Stimulated activated CD8-positive, alpha-beta memory T cell treated with anti-CD3 and anti-CD28 coated beads, Interleukin-12 subunit alpha, Interleukin-12 subunit beta, amount 100 ng/mL, for 24 hours (primary cell): Measurements from ENCODE around the gene TTLL10.
"Not testable (repeated sequence)": the region's sequence is repeated elsewhere in the genome, so short reads cannot be mapped to it uniquely, and the experiment has no call there.

Source experiments
- DNase-seq: peaks from one replicate; pipeline ENCODE4 v3.0.0-alpha.2; 2020; ENCODE audit errors: extremely low read depth

Gene TTLL10

DNA sequence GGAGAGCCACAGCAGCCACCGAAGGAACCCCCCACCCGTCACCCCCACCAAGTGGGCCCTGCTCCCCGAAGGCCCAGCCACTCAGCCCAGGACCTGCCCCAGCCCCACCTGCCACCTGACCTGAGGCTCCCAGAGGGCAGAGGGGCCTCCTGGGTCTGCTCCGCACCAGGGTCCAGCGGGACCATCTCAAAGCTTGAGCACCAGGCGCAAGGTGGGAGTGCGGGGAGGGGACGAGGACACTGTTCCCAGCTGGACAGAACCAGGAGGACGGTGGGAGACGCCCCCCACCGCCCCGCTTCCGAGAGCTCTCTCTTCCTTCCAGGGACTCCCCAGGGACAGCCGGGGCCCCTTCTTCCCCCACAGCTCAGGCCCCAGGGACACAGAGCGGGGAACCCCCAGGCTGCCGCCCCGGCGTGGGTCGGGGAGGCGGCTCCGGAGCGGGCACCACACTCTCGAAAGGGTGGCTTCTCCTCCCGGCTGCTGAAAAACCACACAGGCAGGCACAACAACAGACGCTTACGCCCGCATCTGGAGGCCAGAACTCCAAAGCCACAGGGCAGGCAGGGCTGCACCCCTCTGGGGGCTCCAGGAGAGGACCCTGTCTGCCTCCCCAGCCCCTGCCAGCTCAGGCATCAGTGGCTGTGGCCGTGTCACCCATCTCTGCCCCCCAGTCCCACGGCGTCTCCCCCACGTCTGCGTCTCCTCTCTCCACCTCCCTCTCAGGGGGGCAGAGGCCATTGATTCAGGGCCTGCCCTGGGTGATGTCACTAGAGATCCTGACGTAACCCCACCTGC lies 1.9 kb upstream of the TTLL10 start:
- DNase-seq, result no peak

DNA sequence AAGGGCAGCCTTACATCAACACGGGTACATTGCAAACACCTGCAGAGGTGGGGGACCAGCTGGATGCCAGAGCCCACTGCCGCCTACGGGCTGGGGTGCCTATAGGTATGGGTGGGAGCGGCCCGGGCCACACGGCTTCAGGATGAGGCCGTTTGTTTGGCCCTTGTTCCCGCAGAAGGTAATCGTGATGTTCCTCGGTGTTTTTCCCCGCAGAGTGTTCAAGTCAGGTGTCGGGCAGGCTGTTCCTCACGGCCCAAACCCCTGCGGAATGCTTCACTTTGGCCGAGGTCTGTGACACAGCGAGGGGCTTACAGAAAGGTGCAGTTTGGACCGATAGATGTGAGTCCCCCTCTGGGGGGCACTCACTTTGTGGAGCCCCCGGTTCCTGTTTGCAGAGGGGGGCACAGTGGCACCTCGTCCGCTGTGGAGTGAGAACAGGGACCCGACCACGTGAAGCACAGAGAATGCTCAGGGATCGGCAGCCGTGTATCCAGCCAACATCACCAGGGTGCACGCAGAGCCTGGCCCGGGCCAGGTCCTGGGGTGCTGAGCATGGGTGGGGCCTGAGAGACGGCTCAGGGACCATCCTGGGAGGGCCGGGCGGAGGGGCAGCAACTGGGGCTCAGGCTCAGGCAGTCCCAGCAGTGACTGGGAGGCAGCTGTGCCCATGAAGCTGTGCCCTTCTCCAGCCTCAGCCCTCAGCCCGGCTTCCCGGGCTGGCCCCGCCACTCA lies 453 bp upstream of the TTLL10 start:
- no peak for DNase-seq

DNA sequence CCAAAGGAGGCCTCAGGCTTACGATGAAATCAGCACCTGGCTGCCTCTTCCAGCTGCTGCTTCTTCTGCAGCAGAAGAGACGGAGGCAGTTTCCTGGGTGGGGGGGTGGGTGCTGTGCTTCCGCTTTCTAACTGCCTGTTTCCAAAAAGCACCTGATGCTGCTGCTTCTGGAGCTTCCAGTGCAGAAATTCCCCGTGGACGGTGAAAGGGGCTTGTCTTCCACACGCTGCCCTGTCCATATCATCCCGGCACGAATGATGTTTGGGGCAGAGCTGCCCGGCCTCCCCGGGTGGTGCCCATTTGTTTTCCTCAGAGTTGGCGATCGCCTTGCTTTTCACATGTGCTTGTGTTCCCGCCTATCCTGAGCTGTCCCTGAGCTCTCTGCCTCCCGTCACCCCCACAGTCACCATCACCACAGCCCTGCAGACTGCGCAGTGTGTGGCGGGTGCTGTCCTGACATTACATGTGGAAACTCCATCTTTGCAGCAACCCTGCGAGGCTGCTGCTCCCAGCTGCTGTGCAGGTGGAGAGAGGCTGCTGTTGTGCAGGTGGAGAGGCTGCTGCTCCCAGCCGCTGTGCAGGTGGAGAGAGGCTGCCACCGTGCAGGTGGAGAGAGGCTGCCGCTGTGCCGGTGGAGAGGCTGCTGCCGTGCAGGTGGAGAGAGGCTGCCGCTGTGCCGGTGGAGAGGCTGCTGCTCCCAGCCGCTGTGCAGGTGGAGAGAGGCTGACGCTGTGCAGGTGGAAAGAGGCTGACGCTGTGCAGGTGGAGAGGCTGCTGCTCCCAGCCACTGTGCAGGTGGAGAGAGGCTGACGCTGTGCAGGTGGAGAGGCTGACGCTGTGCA lies 1.8 kb downstream of the TTLL10 start:
- no peak for DNase-seq

DNA sequence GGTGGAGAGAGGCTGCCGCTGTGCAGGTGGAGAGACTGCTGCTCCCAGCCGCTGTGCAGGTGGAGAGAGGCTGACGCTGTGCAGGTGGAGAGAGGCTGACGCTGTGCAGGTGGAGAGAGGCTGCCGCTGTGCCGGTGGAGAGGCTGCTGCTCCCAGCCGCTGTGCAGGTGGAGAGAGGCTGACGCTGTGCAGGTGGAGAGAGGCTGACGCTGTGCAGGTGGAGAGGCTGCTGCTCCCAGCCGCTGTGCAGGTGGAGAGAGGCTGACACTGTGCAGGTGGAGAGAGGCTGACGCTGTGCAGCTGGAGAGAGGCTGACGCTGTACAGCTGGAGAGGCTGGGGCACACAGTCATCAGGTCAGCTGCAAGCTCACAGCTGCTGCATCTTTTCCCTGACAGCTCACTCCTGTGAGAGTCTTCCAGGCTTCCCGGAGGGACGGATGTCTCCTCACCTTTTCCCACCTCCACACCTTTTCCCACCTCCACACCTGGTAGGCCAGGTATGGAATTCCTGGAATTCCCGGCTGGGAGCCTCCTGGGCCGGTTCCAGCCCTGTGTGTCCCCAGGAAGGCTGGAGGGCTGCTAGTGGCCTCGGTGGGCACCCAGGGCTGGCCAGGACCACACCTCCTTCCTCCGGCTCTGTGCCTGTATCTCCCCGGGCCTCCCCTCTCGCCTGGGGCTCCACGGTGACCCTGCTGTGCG lies 2.5 kb downstream of the TTLL10 start:
- not testable (repeated sequence) for DNase-seq

DNA sequence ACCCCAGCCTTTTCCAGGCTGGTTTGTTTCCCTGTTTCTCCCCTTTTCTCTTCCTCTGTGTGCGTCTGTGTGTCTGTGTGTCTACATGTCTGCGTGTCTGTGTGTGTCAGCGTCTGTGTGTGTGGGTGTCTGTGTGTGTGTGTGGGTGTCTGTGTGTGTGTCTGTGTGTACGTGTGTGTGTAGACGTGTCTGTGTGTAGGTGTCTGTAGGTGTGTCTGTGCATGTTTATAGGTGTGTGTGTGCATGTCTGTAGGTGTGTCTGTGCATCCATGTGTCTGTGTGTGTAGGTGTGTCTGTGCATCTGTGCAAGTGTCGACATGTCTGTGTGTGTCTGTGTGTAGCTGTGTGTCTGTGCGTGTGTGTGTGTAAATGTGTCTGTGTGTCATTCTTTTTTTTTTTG lies 3.3 kb downstream of the TTLL10 start:
- DNase-seq, result no peak

DNA sequence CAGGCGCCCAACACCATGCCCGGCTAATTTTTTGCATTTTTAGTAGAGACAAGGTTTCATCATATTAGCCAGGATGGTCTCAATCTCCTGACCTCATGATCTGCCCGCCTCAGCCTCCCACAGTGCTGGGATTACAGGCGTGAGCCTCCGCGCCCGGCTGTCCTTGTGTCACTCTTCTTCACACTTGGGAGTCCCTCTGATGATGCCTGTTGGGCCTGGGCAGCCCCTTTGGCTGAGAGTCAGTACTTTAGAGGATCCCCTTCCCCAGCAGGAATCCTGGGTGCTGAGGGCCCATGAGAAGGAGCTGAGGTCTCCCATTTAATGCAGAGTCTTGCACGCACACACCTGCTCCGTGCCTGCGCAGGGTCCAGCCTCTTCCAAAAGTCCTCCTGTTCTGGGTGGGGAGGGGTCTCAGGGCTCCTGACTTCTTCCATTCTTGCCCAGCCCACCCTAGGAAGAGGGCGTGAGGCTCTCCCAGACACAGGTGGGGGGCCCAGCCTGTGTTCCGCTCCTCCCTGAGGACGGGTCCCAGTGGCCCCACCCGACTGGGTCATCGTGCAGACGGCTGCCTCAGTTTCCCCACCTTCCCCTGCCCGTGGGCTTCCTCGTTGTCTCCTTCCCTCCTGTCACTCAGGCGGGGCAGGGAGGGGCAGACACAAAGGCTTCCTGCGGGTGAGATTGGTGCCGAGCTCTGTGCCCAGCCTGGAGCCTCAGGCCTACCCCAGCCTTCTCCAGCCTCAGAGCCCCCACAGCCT lies 3.9 kb downstream of the TTLL10 start:
- DNase-seq, result no peak

DNA sequence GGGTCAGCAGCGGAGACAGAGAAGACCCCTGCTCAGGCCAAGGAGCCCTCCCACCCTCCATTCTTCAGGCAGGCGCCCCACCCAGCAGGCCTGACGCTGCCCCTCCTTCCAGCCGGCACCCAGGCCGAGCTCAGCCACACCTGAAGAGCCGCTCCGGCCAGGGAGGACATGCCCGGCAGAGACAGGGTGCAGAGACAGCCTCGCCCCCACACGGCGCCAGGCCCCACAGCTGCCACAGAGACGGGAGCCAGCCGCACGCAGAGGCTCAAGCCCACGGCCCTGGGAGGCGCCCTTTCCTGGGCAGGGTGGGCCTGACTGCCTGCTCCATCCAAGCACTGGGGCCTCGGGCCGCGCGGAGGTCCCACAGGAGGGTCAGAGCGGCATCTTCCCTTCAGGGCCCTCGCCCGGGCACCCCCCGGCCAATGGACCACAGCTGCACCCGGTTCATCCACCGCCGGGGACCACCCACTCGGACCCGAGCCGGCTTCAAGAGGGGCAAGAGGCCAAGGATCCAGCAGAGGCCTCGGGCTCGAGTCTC lies 5.2 kb downstream of the TTLL10 start:
- DNase-seq, result no peak

DNA sequence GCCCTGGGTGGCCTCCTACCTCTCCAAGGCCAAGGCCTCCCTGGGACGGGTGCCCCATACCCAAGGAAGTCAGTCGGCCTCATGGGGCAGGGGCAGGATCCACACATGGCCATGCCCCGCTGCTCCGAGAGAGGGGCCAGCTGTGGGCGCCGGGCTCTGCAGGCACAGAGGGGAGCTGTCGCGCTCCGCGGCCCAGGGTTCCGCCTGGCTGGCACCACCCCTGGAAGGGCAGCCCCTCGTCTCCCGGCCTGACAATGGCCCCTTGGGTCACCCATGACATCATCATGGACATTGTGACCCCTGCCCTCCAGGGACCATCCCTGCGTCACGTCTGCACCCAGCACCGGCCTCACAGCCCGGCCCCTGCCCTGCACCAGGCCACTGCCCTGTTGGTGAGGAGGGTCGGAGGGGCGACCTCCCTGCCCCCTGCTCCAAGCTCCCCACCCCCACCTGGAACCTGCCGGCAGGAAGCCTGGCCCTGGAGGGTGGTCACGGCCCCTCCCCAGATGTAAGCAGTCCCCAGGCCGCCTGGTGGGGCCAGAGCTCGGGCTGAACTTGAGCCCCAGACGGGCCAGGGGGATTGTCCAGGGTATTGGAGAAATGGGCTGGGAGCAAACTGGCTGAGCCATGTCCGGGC lies 5.8 kb downstream of the TTLL10 start:
- DNase-seq, result no peak

DNA sequence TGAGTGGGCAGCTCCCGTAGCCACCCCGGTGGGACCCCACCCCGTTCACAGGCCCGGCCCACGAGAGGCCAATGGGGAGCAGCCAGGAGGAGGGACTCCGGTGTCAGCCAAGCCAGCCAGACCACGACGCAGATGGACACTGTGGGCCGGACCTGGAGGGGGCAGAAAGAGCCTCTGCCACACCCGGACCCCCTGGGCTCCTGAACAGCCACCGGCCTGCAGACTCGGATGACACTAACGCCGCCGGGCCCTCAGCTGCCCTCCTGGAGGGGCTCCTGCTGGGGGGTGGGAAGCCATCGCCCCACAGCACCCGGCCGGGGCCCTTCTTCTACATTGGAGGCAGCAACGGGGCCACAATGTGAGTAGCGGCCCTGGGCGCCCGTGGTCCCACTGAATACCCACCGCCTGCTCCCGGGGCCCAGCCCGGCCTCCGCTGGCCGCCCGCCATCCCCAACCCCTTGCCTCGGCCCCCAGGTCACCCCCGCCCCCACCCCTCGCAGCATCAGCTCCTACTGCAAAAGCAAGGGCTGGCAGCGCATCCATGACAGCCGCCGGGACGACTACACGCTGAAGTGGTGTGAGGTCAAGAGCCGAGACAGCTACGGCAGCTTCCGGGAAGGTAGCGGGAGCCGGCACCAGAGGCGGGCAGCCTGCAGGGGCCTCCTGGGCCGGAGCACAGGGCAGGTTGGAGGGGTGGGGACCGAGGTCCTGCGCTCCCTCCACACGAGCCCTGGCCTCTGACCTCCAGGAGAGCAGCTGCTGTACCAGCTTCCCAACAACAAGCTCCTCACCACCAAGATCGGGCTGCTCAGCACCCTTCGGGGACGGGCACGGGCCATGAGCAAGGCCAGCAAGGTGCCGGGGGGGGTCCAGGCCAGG lies 6.5 kb downstream of the TTLL10 start:
- DNase-seq, result no peak

DNA sequence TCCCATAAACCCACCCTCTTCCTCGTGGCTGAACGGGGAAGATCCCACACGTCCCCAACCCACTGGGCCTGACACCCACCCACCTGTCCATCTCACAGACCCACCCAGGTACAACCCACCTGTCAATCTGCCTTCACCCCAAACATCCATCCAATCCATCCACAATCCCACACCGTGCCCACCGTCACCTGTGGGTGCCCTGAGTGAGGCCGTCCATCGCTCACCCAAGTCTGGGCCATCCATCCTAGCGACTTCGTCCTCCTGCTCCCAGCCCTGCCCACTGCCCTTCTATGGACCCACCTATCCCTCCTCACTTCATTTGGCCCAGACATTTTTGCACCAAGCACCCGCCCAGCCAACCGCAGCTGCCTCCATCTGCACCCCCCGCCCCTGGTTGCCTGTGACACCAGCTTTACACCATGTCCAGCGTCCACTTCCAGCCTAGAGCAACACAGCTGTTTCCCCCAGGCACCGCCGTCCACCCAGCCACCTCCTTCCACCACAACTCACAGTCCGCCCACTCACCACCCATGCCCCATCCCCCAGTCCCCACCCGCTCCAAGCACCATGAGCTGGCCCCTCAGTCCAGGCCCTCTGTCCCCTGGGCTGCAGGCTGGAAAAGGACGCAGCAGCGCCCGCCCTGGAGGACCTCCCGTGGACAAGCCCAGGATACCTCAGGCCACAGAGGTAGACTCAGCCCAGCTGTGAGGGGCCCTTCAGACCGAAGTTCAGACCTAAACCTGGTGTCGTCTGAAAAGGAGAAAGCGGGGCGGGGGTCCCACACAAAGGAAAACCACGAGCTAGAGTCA lies 7.7 kb downstream of the TTLL10 start:
- no peak for DNase-seq

DNA sequence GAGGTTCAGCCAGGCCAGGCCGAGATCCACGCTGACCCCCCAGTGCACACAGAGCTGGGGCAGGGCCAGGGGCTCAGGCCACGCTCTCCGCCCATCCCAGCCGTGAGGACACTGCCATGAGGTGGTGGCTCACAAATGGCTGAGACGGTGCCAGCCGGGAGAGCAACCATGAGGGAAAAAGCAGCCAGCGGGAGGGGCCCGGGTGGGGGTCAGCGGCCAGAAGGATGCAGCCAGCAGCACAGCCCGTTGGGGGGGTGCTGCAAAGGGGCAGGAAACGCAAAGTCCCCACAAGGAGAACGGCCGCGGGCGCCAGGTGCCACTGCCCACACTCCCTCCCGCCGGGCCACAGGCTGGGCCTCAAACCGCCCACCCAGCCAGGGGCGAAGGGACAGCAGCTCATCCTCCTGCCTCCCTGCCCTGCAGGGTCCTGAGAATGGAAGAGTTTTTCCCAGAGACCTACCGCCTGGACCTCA lies 8.3 kb downstream of the TTLL10 start:
- no peak for DNase-seq

DNA sequence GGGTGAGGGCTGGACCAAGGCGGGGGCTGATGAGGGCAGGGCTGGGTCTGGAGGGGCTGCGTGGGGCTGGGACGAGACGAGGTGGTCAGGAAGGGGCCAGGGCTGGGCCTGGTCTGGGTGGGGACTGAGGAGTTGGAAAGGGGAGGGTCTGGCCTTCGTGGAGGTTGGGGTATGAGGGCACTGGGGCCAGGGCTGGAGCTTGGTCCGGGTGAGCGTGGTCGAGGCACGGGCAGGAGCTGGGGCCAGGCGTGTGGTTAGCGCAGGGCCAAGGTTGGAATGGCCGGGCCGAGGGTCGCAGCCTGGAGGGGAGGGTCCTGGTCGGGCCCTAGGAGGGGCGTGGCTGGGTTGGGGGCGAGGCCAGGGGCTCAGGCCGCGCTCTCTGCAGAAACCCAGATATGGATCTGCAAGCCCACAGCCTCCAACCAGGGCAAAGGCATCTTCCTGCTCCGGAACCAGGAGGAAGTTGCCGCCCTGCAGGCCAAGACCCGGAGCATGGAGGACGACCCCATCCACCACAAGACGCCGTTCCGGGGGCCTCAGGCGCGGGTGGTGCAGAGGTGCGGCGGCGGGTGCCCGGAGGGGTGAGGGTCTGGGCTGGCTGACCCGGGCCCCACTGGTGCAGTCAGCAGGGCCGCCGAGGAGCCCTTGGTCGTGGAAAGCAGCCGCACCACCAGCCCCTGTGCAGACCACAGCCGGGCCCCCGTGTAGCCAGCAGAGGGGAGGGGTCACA lies 9.0 kb downstream of the TTLL10 start:
- no peak for DNase-seq

DNA sequence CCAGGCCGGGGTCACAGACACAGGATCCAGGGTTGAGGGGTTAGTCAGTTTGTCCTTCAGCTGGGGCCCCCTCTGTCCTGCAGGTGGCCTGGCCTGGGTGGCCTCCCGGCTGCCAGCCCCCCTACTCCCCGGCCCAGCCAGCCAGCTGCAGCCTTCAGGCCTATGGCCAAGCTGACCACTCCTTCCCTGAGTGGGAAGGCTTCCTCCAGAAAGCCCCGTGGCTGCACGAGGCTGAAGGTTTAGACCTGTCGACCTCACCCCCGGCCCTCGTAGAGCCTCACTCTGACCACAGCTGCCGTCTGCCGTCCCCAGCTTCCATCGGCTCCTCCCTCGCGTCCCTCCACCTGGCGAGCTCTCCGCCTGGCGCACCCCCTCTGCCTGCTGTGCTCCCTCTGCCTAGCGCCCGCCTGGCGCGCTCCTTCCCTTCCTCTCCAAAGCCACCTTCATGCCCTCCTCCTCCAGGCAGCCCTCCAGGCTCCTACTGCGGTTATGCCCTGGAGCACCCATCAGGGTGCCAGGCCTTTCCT lies 9.6 kb downstream of the TTLL10 start:
- no peak for DNase-seq

DNA sequence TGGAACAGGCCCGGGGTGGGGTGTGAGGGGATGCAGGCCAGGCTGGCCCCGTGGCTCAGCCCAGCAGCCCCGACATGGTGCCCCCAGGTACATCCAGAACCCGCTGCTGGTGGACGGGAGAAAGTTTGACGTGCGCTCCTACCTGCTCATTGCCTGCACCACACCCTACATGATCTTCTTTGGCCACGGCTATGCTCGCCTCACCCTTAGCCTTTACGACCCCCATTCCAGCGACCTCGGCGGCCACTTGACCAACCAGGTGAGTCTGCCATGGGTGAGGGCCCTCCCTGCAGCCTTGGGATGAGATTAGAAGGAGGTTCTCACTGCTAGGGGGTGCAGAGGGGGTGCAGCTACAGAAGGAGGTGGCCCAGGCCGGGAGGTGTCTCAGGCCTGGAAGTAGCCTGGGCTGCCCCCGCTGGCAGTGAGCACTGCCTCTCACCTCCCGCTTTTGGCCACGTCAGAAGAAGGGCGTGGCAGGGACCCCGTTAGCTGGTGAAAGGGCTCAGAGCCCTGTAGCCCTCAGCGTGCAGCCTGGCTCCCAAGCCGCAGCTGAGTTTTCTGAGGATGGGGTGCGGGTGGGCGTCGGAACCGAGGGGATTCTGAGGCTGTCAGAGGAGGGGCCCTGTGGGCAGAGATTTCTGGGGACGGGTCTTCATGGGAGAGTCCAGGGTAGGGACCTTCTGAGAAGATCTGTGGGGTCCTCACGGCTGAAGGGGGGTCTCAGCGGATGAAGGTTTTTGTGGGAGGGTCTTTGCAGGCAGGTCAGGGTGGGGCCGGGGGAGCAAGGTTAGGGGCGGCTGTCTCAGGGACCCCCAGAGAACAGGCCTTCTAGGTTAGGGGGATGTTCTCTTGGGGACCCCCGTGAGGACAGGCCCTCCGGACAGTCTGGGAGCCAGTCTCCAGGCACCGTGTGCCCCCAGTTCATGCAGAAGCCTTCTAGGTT lies 10.4 kb downstream of the TTLL10 start:
- no peak for DNase-seq

DNA sequence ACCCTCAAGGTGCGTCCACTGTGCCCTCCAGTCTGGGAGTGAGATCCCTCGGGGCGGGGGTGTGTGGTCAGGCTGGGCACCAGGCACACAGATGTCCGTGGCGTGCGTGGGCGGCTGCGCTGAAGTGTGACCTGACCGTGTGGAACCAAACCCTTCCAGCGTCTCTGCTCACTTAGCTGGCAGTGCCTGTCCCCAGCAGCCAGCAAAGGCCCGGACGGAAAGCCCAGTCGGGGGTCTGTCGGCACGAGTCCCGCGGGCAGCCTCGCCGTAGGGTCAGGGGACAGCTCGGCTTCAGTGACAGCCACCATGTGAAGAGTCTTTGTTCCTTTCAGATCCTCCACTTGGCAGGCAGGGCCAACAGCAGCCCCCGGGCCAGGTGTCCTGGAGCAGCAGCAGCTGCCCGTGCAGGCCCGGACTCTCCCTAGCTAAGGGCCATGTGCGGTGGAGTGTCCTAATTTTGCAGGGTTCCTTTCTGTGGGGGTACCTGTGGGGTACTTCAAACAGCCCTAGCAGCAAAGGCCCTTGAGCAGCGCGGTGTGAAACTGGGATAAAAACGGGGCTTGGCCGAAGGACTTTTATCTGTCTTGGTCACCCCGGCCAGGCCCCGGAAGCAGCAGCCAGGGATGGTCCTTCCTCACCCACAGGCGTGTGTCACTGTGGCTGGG lies 11.6 kb downstream of the TTLL10 start:
- no peak for DNase-seq

DNA sequence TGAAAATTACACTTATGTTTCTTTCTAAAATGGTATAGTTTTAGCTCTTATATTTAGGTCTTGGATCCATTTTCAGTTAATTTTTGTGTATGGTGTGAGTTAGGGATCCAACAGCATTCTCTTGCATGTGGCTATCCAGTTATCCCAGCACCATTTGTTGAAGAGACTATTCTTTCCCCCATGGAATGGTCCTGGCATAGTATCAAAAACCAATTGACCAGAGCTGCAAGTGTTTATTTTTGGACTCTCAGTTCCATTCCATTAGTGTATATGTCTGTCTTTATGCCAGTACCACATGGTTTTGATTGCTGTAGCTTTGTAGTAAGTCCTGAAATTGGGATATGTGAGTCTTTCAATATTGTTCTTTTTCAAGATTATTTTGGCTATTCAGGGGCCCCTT lies 14.3 kb downstream of the TTLL10 start:
- DNase-seq, result no peak
